EH (cell line): ENCODE results near the gene TSPAN3.
A peak's percentile ranks its signal among the peaks of the same experiment; 100 is the strongest.

ENCODE experiments used
- DNase-seq: peaks from one replicate; pipeline ENCODE4 v3.0.0-alpha.2; 2015; ENCODE audit warnings: low read depth

TSPAN3 gene

DNA sequence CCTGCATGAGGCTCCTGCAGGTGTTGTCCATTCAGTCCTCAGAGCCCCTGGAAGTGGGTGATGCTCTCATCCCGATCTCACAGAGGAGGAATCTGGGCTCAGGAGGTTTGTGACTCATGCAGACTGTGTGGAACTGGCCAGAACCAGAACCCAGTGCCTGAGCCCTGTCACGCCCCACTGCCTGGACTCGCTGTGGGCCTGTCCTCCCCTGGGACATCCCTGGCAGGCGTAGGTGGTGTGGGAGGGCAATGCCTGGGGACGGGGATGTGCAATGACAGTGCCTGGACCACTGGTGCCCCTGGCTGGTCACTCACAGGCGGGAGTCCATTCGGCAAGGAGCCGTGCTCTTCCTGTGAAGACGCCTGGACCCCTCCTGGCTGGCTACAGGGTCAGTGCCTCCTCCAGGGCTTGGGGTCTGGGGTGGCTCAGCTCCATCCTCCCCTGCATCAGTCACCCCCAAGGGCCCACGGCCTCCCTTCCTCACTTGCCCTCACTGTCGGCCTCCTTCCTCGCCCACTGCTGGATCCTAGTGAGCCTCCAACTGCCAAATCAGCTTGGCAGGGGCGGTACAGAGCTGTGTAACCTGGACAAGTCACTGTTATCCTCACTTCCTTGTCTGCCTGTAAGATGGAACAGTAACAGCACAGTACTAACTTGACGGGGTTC lies 61.1 kb downstream of the TSPAN3 start:
- DNase-seq: no peak

DNA sequence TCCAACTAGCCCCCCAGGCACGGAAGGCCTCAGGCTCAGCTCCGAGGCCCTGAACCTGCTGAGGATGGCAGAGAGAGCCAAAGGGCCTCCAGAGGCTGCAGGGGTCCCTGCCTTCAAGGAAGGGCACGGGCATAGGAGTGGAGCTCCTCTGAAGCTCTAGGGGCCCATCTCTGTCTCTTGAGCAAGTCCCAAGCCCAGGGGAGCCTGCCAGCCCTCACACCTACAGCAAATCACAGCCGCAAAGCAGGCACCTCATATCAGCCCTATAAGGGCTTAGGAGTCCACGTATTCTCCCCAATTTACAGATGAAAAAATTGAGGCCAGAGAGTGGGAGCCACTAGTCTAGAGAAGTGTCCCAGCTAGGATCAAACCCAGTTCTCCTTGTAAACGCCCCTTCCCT lies 61.7 kb downstream of the TSPAN3 start:
- no peak for DNase-seq

DNA sequence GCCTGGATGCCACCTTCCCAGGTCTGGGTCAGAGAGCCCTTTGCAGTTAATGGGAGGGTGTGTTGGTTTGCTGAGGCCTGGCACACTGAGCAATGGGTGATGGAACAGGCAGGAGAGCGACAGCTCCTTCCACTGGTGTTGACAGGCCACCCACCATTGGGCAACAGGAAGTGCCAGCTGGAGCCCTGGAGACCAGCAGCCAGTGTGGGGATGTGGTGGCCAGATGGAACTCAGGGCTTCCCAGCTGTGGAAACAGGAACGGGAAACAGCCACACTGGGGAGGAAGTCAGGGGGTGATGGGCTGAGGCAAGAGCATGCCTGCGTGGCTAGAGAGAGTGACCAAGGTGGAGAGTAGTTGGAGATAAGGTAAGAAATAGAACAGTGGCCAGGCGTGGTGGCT lies 66.7 kb downstream of the TSPAN3 start:
- DNase-seq: no peak

DNA sequence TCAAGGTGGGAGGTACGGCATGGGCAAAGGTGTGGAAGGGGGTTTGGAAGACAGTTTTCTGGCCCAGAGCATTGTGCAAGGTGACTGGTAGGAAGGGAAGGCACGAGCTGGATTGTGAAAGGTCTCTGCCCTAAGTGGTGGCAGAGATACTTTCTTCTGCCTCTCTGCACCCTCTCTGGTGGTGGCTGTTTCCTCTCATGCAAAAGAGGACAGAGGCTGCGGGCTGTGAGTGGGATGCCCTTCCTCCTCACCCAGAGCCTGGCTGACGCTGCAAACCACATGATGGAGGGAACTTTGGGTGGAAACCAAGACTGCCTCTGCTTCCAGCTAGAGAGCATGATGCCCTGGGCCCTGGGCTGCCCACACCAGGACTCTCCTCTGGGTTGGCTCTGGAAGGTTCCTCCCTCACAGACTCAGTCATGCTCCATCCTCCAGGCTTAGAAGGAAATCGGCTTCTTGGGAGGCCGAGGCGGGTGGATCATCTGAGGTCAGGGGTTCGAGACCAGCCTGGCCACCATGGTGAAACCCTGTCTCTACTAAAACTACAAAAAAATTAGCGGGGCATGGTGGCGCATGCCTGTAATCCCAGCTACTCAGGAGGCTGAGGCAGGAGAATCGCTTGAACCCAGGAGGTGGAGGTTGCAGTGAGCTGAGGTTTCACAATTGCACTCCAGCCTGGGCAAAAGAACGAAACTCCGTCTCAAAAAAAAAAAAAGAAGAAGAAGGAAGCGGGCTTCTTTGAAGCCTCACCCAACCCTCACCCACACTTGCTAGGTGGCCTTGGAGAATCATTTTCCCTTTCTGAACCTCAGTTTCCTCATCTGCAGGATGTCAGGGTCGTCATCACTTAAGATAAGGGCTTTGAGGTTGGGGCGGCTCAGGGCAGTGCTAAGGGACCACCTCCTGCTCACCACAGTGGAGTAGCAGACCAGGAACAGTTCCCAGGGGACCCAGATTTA lies 67.7 kb downstream of the TSPAN3 start:
- no peak for DNase-seq

DNA sequence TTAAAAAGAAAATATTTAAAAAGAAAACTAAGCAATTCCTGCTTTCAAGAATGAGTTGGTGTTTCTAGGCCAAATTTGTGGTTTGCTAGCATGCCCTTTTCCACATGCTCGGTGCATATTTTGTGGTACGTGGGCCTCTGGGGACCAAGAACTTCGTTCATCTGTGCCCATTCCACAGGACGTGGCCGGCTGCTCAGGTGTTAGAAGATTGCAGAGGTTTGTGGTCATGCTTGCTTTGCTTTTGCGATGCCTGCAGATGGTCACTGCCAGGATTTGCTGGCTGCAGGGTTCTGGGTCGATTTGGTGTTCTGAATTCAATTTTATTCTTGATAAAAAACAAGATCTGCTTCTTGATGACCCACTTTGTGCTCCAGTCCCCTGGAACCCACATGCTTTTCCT lies 68.5 kb downstream of the TSPAN3 start:
- no peak for DNase-seq

DNA sequence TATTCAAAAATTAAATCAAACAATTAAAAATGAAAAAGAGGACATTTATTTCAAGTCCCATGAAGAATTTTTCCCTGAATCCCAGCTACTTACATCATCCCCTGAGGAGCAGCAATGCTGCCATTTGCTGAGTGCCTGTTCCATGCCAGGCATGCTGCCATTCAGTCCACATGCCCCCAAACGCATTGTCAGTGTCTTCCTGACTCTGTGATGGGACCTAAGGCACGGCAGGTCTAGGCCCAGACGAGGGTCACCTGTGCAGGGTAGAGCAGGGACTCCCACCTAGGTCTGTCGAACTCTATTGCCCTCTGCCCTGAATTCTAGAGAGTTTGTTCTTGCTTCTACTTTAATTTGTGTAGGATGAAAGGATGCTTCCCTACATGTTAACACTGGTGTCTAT lies 68.9 kb downstream of the TSPAN3 start:
- no peak for DNase-seq

DNA sequence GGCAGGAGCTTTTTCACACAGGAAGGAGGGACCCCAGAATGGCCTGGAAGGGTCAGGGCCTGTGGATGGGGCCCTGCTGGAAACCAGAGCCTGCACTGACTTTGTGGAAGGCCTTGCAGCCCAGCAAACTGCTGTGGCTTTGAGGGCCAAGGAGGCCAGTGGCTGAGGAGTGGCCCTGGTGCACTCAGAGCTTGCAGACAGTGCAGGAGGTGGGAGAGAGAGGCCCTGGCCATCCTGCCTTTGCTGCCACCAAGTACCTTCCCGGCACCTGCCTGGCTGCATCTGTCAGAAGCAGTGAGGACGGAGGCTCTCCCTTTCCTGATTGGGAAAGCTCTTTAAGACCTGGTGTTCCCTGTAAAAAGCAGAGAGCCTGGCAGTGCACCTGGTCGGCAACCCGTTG lies 69.6 kb downstream of the TSPAN3 start:
- DNase-seq: no peak

DNA sequence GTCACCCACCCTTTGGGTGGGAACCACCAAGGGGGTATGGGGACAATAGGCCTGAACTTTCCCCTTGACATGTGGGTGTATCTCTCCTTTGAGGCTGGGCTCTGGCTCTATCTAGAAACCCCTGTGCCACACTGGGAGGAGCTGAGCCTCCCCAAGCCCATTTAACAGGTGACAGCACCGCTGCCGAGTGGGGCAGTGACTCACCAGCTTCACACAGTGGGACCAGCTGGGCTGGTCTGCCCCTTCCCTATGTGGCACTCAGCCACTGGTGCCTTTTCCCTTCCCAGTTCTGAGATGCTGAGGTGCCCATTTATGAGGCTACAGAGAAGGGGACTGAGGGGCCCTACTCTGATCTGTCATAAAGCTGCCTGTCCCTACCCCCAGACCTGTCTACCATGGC lies 70.9 kb downstream of the TSPAN3 start:
- DNase-seq: no peak

DNA sequence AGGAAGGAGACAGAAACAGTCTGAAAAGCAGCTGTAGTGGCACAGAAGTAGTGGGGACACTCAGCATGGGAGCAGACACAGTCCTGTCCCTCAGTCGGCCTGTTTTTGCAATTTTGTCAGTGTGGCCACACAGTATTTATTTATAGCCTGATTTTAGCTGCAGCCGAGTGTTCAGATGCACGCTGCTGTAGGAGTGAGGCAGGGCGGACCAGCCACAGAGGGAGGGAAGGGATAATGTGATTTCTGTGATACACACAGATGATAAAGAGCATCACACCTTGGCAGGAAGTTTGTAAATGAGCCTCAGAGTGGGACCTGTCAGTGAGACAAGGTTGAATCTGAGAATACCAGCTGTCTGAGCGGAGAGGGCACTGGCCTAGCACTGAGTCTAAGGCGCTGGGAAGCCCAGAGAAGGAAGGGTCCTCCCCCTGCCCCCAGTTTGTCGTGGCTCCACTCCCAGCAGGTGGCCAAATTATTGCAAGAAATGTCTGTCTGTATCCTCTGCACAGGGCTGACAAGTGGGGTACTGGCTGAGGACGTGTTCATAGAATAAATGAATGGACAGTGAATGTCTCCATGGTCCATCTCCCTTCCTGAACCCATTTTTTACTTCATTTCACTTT lies 72.1 kb downstream of the TSPAN3 start:
- DNase-seq: no peak

DNA sequence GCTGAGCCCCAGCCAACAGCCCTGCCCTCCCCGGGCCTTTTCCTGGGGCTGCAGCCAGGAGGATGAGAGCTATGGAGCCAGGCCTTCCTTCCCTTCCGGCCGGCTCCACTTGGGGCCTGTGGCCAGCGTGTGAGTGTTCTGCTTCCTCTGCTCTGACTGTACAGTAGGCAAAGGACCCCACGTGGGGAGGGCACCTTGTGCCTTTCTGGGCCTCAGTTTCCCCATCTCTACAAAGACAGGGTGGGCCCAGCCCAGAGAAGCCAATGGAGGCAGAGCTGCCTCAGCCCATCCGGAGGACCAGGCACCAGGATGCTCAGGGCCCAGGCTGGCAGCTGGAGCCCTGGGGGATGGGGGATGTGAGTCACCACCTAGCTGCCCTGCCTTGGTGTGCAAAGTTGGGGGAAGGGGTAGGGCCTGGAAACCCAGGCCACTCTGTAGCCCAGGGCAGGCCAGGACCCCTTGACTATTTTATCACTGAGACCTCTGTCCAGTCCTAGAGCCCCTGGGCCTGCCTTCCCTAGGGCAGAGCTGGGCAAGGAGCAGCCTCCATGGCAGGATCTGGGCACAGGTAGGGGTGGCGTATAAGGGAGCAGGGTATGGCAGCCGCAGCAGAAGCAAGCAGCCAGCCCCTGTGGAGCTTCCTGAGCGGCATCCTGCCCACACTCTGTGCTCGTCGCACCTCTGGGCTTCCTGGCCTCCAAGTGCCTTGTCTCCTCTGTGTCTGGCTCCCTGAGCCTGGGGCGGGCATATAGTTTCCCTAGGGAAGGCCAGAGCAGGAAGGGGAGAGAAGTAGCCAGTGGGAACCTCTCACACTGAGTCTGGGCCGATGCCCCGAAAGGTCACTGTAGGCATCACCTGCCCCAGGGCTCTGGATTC lies 74.1 kb downstream of the TSPAN3 start:
- peak; percentile 41 for DNase-seq

DNA sequence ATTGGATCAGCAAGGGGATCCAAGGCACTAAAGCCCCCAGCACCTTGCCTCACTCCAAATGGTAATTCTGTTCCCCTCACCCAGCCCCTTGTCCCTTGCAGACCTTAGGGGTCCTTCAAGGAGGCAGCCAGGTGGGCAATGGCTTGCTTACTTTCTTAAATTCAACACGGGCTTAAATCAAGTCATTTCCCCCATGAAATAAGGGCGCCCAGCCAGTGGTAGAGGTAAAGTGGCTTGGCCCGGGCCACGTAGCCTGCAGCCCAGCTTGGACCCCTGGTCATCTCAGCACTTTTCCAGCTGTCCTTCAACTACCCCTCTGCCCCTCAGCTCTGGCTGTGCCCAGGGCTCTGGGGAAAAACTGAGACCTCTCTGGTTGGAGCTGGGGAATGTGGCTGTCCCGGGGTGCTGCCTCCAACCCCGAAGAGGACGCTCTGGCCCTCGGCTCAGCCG lies 74.8 kb downstream of the TSPAN3 start:
- no peak for DNase-seq

DNA sequence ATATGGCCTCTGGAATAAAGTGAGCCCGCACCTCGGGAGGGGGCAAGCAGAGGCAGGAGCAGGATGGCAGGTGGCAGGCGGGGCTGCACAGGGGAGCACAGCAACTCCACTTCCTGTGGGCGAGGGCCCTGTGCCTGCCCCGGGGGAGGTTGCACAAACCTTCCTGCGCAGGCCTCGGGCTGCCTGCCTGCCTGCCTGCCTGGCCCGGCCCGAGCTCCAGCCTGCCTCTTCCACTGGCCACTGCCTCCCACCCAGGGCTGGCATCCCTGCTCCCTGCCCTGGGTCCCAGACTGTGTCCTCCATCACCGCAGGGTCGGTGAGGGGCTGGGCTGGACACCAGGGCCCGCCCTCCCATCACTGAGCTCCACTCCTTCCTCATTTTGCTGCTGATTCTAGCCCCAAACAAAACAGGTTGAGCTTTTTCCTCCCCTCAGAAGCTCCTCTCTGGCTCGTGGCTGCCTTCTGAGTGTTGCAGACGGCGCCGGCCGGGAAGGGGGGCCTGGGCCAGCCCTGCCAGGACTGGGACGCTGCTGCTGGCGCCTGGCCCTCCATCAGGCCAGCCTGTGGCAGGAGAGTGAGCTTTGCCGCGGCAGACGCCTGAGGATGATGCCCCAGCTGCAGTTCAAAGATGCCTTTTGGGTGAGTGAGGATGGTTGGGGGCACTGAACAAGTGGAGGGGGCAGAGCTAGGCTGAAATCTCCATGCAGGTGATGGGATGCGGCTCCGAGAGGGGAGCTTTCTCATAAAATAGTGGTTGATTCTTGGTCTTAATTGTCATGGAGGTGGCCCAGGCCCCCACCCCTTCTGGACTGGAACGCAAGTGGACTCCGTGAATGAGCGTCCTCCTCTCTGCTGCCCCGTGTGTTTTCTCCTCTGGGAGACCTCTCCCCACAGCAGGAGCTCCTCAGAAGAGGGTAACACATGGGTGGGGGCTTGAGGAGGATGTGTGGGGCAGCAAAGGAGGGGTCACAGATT lies 75.7 kb downstream of the TSPAN3 start, which contains the start of gene PSTPIP1:
Gene PSTPIP1, plus strand, starts transcription at position 156 of the 975 bp plus-strand sequence. Its CDS starts 448 bp downstream, at position 604.
- DNase-seq: no peak

DNA sequence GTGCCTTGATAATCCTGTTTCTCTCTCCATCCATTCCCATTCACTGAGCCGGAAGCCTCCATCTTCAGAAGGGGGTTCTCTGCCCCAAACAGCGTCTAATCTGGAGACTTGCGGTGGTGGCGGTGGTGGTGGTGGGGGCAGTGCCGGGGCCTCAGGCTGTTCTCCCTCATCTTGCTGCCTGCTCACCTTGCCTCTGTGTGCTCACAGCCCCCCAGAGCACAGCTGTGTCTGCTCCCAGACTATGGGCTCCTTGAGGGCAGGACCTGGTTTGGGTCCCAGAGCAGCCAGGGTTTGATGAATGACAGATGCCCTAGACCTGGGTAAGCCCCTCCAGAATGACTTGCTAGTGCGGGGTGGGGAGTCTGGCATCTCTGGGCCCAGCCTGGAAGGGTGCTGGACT lies 76.4 kb downstream of the TSPAN3 start:
- no peak for DNase-seq

DNA sequence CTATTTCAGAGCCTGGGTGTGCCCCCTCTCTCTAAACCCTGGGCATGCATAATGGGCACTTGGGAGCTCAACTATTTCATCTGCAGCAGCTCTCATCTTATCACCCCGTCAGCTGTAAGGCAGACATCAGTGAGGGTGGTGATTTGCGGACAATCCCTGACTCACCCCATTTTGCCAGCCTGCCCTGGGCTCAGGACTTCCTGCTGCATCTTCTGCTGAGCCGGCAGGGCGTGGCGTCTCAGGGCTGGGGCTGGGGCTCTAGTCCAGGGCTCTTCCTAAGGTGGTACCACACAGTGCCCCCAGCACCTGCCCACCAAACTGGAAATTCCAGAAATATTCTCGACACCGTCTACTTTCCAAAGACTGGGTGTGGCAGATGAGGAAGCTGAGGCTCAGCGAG lies 76.9 kb downstream of the TSPAN3 start:
- DNase-seq: no peak

DNA sequence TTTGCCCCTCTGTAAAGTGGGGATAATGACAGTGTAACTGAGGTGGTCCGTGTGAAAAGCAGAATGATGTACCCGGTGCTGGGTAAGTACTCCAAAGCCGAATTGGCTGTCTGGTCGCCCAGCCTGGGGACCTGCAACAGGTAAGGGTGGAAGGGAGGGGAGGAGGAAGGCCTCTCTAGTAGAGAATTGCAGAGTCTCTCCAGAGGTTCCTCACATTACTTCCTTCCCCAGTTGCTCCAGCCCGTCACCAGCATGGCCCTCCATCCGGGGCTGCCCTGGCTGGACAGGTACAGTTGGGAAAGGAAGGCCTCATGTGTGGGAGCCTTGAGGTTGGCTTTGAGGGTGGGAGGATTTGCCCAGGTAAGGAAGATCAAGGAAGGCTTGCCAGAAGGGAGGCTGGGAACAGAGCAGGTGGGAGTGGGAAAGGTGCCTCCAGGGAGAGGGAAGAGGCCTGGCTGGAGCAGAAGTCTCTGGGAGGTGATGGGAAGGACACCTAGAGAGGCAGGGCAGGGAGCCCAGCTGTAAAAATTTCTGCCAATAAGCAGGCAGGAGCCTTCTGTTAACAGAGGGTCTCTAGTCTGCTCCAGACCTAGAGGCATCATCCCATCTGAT lies 77.7 kb downstream of the TSPAN3 start:
- DNase-seq: no peak

DNA sequence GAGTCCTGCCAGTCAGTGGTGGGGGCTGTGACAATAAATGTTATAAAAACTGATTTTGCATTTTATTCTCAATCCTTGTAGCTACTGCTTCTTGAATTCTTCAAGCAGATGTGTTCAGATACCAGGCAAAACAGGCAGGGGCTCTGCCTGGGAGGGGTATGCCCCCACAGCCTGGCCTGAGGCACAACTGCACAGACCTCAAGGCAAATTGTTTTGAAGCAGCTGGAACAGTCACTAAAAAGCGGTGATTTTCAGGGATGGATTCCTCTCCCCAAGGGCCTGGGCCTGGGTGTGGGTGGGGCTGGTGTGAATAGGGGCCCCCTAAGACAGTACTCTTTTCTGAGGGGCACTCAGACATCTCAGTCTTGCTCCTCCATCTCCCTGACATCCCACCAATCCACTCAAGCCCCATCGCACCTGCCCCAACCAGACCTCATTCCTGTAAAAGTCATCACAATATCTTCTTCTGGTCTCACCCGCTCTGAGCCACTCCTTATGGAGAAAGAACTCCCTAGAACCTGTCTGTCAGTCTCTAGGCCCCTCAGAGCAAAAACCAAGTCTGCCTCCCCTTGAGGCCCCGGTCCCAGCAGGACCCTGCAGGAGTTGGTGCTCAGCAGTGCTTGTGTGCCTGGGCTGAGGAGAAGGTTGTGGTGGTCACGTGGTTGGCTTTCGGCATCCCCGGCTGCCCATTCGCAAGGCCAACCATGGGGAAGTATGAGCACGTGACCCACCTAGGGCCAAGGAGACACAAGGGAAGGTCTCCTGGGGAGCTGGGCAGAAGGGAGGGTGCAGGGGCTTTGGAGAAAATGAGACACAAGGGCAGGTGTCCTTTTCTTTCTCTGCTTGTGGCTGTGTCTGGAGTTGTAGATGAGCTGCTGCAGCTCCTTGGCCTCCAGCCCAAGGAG lies 78.9 kb downstream of the TSPAN3 start:
- DNase-seq: no peak
